HG03045 (cell line): Measurements from ENCODE around the gene ZNF574.

Experiments
- ATAC-seq: cut with Tn5 transposase; IDR thresholded peaks from one replicate; pipeline ENCODE4 v1.9.1; 2021; ENCODE audit warnings: mild to moderate bottlenecking, moderate library complexity; ENCODE audit not compliant: unreplicated experiment

Gene ZNF574

GRCh38 chr19:42057846-42058245 is 18.1 kb upstream of the ZNF574 start:
- no peak for ATAC-seq

DNA sequence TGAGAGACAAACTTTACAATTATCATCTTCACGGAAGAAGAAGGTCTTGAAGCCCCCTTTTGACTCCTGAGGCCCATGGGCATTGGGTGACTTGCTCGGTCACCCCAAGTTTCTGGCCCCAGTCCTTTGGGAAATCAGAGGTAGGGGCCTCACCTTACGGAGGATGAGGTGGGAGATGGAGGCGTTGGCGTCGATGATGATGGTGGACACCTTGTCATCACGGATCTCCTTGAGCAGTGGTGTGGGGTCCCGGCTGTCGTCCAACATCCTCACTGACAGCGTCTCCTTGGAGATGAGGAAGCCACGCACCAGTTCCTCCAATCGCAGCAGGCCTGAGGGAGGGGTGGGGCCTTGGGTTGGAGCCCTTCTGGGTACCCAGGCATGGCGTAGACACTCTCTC is 16.8 kb upstream of the ZNF574 start:
- no peak for ATAC-seq

DNA sequence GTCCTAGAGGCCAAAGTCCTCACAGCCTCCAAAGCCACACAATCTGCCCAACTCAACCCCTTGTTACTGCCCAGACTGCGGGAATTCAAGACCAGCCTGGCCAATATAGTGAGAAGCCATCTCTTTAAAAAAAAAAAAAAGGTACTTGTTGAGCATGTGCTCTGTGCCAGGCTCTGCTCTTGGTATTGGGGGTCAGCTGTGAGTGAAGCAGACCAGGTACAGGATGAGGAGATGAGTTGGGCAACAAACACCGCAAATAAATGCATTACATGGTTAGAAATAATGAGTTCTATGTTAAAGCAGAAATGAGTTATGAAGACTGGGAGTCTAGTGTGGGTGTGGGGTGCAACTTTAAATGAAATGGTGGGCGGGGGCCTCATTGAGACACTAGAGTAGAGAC is 15.8 kb upstream of the ZNF574 start:
- ATAC-seq, result no peak

DNA sequence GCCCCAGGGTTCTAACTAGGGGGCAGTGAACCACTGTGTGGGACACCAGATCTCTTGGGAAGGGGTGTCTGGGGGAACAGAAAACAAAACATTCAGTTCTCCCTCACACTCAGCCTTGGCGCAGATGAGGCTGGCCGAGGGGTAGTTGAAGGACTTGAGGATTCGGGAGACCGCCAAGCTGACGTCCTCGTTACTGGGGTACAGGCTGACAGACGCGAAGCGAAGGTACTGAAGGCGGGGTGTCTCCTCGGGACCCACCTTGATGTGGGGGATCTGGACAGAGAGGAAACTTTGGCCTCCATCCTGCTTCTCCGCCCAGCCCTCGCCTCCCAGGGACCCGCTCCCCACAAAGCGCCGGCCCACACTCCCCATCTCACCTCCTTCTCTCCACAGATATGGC is 13.6 kb upstream of the ZNF574 start:
- ATAC-seq, result no peak

DNA sequence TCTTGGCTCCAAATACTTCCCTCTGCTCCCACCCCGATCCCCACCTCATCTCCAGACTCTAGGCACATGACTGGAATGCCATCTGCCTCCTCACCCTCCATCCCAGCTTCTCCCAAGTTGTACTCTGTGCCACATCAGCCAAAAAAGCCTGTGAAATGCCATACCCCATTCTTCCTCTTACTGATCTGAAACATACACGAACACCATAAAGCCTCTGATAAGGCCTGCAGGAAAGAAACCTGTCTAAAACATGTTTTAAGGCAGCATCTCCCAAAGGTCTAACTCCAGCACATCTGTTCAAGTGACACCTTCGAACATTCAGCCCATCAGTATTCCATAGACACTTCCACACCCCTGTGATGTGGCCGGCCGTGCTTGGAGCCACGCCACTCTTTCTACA is 11.5 kb upstream of the ZNF574 start:
- no peak for ATAC-seq

GRCh38 chr19:42065051-42065450 is 10.9 kb upstream of the ZNF574 start:
- ATAC-seq, result no peak

DNA sequence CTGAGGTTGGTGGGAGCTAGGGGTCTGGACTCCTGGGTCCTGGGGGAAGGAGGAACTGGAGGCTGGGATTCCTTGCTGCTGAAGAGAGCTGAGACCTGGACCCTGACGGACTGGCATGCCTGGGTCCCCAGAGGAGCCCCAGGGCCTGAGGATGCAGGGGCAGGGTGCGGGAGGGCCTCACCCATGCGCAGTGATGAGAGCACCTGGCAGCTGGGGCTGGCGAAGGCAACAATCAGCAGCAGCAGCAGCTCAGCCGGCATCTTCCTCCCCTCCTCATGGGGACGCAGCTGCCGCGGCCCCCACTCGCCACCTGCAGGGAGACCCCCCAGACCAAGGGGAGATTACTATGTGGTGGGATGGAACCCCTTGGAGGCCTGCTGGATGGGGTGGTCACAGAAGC is 10.5 kb upstream of the ZNF574 start:
- no peak for ATAC-seq

- no peak for ATAC-seq
Measured at GRCh38 chr19:42066075-42066754, 9.8 kb upstream of the ZNF574 start.

DNA sequence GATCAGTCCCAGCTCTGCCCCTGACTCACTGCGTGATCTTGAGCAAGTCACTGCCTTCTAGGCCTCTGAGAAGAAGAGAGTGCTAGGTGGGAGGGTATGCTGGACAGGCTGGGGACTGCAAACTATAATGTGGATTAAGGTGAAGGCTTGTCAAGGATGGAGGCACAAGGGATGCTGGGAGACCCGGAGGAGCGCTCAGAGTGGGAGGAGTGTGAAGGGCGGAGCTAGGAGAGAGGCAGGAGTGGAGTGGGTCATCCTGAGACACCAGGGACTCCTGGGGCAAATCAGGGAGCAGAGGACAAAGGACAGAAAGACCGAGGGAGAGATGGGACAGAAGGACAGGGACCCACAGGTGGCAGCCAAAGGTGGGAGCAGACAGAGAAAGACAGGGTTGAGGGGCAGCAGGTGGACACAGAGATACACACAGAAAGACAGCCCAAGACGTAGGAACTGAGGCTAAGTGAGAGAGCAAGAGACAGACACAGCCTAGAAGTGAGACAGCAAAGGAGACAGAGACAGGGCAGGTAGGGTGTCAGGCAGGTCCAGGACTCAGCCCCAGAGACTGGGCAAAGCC is 8.6 kb upstream of the ZNF574 start:
- no peak for ATAC-seq

DNA sequence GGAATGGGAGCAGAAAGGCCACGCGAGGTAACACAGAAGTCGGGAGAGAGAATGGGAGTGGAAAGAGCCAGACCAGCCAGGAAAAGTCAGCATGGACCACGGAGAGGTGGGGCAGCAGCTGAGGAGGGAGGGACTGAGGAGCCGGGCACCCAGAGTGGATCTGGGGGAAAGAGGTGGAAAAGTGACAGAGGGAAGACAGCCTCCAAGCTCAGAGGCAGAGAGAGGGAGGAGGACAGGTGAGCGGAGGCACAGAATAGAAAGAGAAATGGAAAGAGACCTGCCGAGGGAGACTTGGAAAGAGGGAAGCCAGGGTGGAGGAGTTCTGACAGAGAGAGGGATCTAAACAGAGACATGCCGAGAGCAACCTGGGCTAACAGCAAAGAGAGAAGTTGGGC is 7.6 kb upstream of the ZNF574 start:
- ATAC-seq, result no peak

GRCh38 chr19:42068756-42069571 is 7.0 kb upstream of the ZNF574 start:
- ATAC-seq, result no peak

DNA sequence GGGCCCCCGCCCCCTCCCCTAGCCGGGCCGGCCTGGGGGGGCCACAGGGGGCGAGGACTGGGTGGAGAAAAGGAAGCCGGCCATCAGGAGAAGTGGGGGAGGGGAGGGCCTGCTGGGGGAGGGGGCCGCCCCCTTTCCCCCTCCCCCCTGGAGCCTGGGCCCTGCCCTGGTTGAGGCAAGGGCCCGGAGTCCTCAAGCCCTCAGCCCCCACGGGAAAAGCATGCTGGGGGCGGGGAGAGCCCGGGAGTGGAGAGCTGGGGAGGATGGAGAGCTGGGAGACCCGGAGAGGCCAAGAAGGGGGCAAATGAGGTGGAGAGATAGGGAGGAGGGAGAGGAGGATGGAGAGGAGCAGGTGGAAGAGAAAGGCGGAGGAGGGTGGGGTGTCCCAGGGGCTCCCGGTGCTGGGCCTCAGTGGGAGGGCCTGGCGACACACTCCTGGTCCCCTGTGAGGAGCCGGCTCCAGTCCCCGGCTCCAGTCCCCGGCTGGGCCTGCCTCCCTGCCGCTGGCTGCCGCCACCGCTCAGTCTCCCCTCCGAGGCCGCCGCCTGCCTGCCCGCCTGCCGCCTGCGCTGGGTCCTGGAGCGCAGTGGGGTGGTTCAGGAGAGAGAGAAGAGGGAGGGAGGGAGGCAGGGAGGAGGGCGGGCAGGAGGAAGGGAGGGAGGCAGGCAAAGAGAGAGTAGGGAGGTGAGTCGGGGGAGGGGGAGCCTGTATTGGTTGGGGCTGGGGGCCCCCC is 6.2 kb upstream of the ZNF574 start, which contains the start of gene GRIK5:
Gene GRIK5, minus strand, starts transcription at position 588 of the 733 bp plus-strand sequence. CDS start 4,436 bp downstream, outside the sequence.
- ATAC-seq, result no peak

GRCh38 chr19:42071247-42071646 is 4.7 kb upstream of the ZNF574 start:
- ATAC-seq, result no peak

GRCh38 chr19:42074513-42075363 is 1.2 kb upstream of the ZNF574 start:
- no peak for ATAC-seq

DNA sequence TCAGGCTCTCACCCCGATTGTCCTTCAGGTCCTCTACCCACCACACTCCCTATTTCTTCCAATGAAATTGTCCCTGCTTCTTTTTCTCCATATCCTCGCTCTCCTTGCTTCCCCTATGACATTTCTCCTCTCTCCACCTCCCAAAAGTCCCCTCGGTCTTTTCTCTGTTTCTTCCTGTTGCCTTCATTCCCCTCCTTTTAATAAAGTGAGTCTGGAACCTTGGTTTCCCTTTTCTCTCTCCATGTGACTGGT is 676 bp upstream of the ZNF574 start:
- ATAC-seq, result no peak

DNA sequence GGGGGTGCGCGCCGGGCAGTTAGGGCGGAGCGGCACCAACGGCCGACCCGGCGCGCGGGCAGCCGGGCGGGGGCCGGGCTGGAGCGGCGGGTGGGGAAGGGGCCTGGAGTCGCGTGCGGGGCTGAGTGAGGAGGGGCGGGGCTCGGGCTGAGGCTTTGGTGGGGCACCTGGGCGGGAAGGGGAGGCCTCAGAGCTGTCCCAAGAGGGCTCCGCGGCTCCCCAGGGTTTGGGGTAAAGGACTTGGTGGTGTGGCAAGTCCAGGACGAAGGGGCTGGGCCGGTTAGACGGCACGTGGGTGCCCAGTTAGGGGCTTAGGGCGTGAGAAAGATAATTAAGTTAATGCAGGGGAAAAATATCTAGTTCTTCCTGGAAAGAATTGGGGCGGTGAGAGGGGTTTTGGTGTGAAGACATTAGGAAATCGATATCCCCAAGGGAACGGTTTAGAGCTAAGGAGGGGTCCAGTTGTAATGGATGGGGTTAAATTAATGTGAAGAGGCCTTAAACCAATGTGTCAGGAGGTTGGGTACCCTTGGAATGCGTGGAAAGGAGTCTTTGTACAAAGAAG is 496 bp downstream of the ZNF574 start:
- ATAC-seq, result no peak

- ATAC-seq, result no peak
Measured at GRCh38 chr19:42078058-42078457, 2.1 kb downstream of the ZNF574 start.

- ATAC-seq, result no peak
Measured at GRCh38 chr19:42078538-42079275, 2.7 kb downstream of the ZNF574 start.

DNA sequence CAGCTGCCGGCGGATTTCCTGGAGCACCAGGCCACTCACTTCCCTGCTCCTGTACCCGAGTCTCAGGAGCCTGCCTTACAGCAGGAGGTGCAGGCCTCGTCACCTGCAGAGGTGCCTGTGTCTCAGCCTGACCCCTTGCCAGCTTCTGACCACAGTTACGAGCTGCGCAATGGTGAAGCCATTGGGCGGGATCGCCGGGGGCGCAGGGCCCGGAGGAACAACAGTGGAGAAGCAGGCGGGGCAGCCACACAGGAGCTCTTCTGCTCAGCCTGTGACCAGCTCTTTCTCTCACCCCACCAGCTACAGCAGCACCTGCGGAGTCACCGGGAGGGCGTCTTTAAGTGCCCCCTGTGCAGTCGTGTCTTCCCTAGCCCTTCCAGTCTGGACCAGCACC is 3.3 kb downstream of the ZNF574 start:
- no peak for ATAC-seq
